ENCODE data around the gene PRPF40B.
A peak's percentile ranks its signal among the peaks of the same experiment; 100 is the strongest.

PRPF40B gene

GRCh38 chr12:49672301-49673217, 49.2 kb downstream of the PRPF40B start:
- peak overlapping the region; percentile 97 for H3K27ac Mint-ChIP-seq (ENCODE audit: low read depth)
- ATAC-seq (replicated peaks; ENCODE audit: extremely low read depth, poor library complexity, severe bottlenecking) (no peak), DNase-seq (ENCODE audit: low spot score in 2 of 2) (no peak)
- peaks cover 87% of the 10 kb centered on the region for H3K4me1 Mint-ChIP-seq
- H3K9me3 Mint-ChIP-seq = no peaks in the 10 kb centered on the region
- peaks cover 10% of the 10 kb centered on the region for H3K36me3 Mint-ChIP-seq (ENCODE audit: insufficient read depth)
- no peaks in the 10 kb centered on the region for H3K27me3 Mint-ChIP-seq
- peak overlapping the region; percentile 50 for H3K4me3 Mint-ChIP-seq

GRCh38 chr12:49673446-49674317, 50.3 kb downstream of the PRPF40B start:
- Mint-ChIP-seq H3K27ac (ENCODE audit: low read depth) (peak overlapping the region; percentile 97), H3K4me3 (no peak overlapping the region), H3K4me1 (peaks cover 80% of the 10 kb centered on the region), H3K36me3 (ENCODE audit: insufficient read depth) (peaks cover 11% of the 10 kb centered on the region), H3K27me3 (no peaks in the 10 kb centered on the region), H3K9me3 (no peaks in the 10 kb centered on the region)
- no peak for DNase-seq (ENCODE audit: low spot score in 2 of 2)
- ATAC-seq (replicated peaks; ENCODE audit: extremely low read depth, poor library complexity, severe bottlenecking) = no peak

- Mint-ChIP-seq H3K9me3 (no peaks in the 10 kb centered on the region), H3K36me3 (ENCODE audit: insufficient read depth) (peaks cover 11% of the 10 kb centered on the region), H3K4me1 (peaks cover 81% of the 10 kb centered on the region), H3K4me3 (no peak overlapping the region), H3K27ac (ENCODE audit: low read depth) (peak overlapping the region; percentile 97), H3K27me3 (no peaks in the 10 kb centered on the region)
- no peak for DNase-seq (ENCODE audit: low spot score in 2 of 2)
- ATAC-seq (replicated peaks; ENCODE audit: extremely low read depth, poor library complexity, severe bottlenecking) = no peak
These were observed 51.1 kb downstream of the PRPF40B start for GRCh38 chr12:49674318-49674981.

- H3K4me3 Mint-ChIP-seq = no peak overlapping the region
- no peaks in the 10 kb centered on the region for H3K9me3 Mint-ChIP-seq
- H3K36me3 Mint-ChIP-seq (ENCODE audit: insufficient read depth) = peaks cover 9% of the 10 kb centered on the region
- DNase-seq (ENCODE audit: low spot score in 2 of 2) (no peak), ATAC-seq (replicated peaks; ENCODE audit: extremely low read depth, poor library complexity, severe bottlenecking) (no peak)
- H3K4me1 Mint-ChIP-seq = peaks cover 74% of the 10 kb centered on the region
- H3K27me3 Mint-ChIP-seq = no peaks in the 10 kb centered on the region
- peak overlapping the region; percentile 97 for H3K27ac Mint-ChIP-seq (ENCODE audit: low read depth)
These were observed 51.8 kb downstream of the PRPF40B start for GRCh38 chr12:49675137-49675536.

GRCh38 chr12:49678711-49679110, 55.4 kb downstream of the PRPF40B start:
- Mint-ChIP-seq H3K4me1 (peaks cover 57% of the 10 kb centered on the region), H3K27ac (ENCODE audit: low read depth) (no peak overlapping the region), H3K36me3 (ENCODE audit: insufficient read depth) (peaks cover 9% of the 10 kb centered on the region), H3K27me3 (no peaks in the 10 kb centered on the region), H3K4me3 (no peak overlapping the region), H3K9me3 (no peaks in the 10 kb centered on the region)
- DNase-seq (ENCODE audit: low spot score in 2 of 2) (no peak), ATAC-seq (replicated peaks; ENCODE audit: extremely low read depth, poor library complexity, severe bottlenecking) (no peak)

- Mint-ChIP-seq H3K36me3 (ENCODE audit: insufficient read depth) (peaks cover 8% of the 10 kb centered on the region), H3K9me3 (no peaks in the 10 kb centered on the region), H3K4me3 (no peak overlapping the region), H3K27ac (ENCODE audit: low read depth) (no peak overlapping the region), H3K4me1 (peaks cover 56% of the 10 kb centered on the region), H3K27me3 (no peaks in the 10 kb centered on the region)
- no peak for DNase-seq (ENCODE audit: low spot score in 2 of 2)
- ATAC-seq (replicated peaks; ENCODE audit: extremely low read depth, poor library complexity, severe bottlenecking) = no peak
These were observed 56.7 kb downstream of the PRPF40B start for GRCh38 chr12:49680075-49680474.

- H3K4me3 Mint-ChIP-seq = no peak overlapping the region
- peak overlapping the region; percentile 47 for H3K27ac Mint-ChIP-seq (ENCODE audit: low read depth)
- no peaks in the 10 kb centered on the region for H3K27me3 Mint-ChIP-seq
These were observed 60.4 kb downstream of the PRPF40B start for GRCh38 chr12:49683599-49684309.

GRCh38 chr12:49684310-49684854, 61.0 kb downstream of the PRPF40B start:
- H3K27me3 Mint-ChIP-seq = no peaks in the 10 kb centered on the region
- no peaks in the 10 kb centered on the region for H3K9me3 Mint-ChIP-seq
- no peak for DNase-seq (ENCODE audit: low spot score in 2 of 2)
- no peak for ATAC-seq (replicated peaks; ENCODE audit: extremely low read depth, poor library complexity, severe bottlenecking)
- H3K27ac Mint-ChIP-seq (ENCODE audit: low read depth) = peak overlapping the region; percentile 47
- H3K36me3 Mint-ChIP-seq (ENCODE audit: insufficient read depth) = peaks cover 9% of the 10 kb centered on the region
- no peak overlapping the region for H3K4me3 Mint-ChIP-seq
- H3K4me1 Mint-ChIP-seq = peaks cover 56% of the 10 kb centered on the region

More at GRCh38 chr12:49683599-49684309, 60.4 kb downstream of the PRPF40B start:
- Mint-ChIP-seq H3K36me3 (ENCODE audit: insufficient read depth) (peaks cover 9% of the 10 kb centered on the region), H3K4me1 (peaks cover 54% of the 10 kb centered on the region), H3K9me3 (no peaks in the 10 kb centered on the region)
- ATAC-seq (replicated peaks; ENCODE audit: extremely low read depth, poor library complexity, severe bottlenecking) = peak; percentile 81
- DNase-seq (ENCODE audit: low spot score in 2 of 2) = no peak

GRCh38 chr12:49687941-49688340, 64.6 kb downstream of the PRPF40B start:
- ATAC-seq (replicated peaks; ENCODE audit: extremely low read depth, poor library complexity, severe bottlenecking) = no peak
- Mint-ChIP-seq H3K36me3 (ENCODE audit: insufficient read depth) (peaks cover 5% of the 10 kb centered on the region), H3K9me3 (no peaks in the 10 kb centered on the region), H3K4me1 (peaks cover 67% of the 10 kb centered on the region), H3K4me3 (no peak overlapping the region), H3K27ac (ENCODE audit: low read depth) (peak overlapping the region; percentile 23), H3K27me3 (no peaks in the 10 kb centered on the region)
- DNase-seq (ENCODE audit: low spot score in 2 of 2) = no peak

GRCh38 chr12:49689237-49689636, 65.9 kb downstream of the PRPF40B start:
- Mint-ChIP-seq H3K9me3 (no peaks in the 10 kb centered on the region), H3K4me3 (no peak overlapping the region), H3K27me3 (no peaks in the 10 kb centered on the region), H3K4me1 (peaks cover 54% of the 10 kb centered on the region), H3K36me3 (ENCODE audit: insufficient read depth) (peaks cover 5% of the 10 kb centered on the region), H3K27ac (ENCODE audit: low read depth) (no peak overlapping the region)
- ATAC-seq (replicated peaks; ENCODE audit: extremely low read depth, poor library complexity, severe bottlenecking) (no peak), DNase-seq (ENCODE audit: low spot score in 2 of 2) (no peak)

- Mint-ChIP-seq H3K4me3 (no peak overlapping the region), H3K27ac (ENCODE audit: low read depth) (no peak overlapping the region), H3K27me3 (no peaks in the 10 kb centered on the region), H3K9me3 (no peaks in the 10 kb centered on the region), H3K36me3 (ENCODE audit: insufficient read depth) (peaks cover 5% of the 10 kb centered on the region), H3K4me1 (peaks cover 48% of the 10 kb centered on the region)
- DNase-seq (ENCODE audit: low spot score in 2 of 2) = no peak
- no peak for ATAC-seq (replicated peaks; ENCODE audit: extremely low read depth, poor library complexity, severe bottlenecking)
These were observed 66.4 kb downstream of the PRPF40B start for GRCh38 chr12:49689785-49690184.

Measured in central memory CD8-positive, alpha-beta T cell (primary cell).